HG03469 (cell line): Measurements from ENCODE around the gene MTUS2.
"Not testable (repeated sequence)": the region's sequence is repeated elsewhere in the genome, so short reads cannot be mapped to it uniquely, and the experiment has no call there.

Experiments used
- ATAC-seq: cut with Tn5 transposase; IDR thresholded peaks from one replicate; pipeline ENCODE4 v1.9.1; 2021; ENCODE audit warnings: mild to moderate bottlenecking, moderate library complexity, moderate number of reproducible peaks; ENCODE audit not compliant: unreplicated experiment

MTUS2 gene

GRCh38 chr13:29156136-29156535 is 336.0 kb downstream of the MTUS2 start:
- ATAC-seq, result no peak

GRCh38 chr13:29159871-29160270 is 339.7 kb downstream of the MTUS2 start:
- no peak for ATAC-seq

GRCh38 chr13:29160862-29161261 is 340.7 kb downstream of the MTUS2 start:
- ATAC-seq, result no peak

GRCh38 chr13:29161676-29162075 is 341.5 kb downstream of the MTUS2 start:
- ATAC-seq, result no peak

- ATAC-seq, result no peak
Observed at GRCh38 chr13:29162638-29163235, 342.6 kb downstream of the MTUS2 start.

GRCh38 chr13:29164116-29164515 is 344.0 kb downstream of the MTUS2 start:
- ATAC-seq, result no peak

GRCh38 chr13:29165216-29165615 is 345.1 kb downstream of the MTUS2 start:
- ATAC-seq, result no peak

- ATAC-seq, result no peak
Observed at GRCh38 chr13:29165840-29166239, 345.7 kb downstream of the MTUS2 start.

- no peak for ATAC-seq
Observed at GRCh38 chr13:29170436-29171082, 350.4 kb downstream of the MTUS2 start.

GRCh38 chr13:29171244-29171643 is 351.1 kb downstream of the MTUS2 start:
- ATAC-seq, result no peak

- ATAC-seq, result no peak
Observed at GRCh38 chr13:29174093-29174492, 354.0 kb downstream of the MTUS2 start.

GRCh38 chr13:29175250-29175873 is 355.2 kb downstream of the MTUS2 start:
- no peak for ATAC-seq

GRCh38 chr13:29180055-29180454 is 359.9 kb downstream of the MTUS2 start:
- no peak for ATAC-seq

- no peak for ATAC-seq
Observed at GRCh38 chr13:29182216-29182615, 362.1 kb downstream of the MTUS2 start.

- no peak for ATAC-seq
Observed at GRCh38 chr13:29185926-29186325, 365.8 kb downstream of the MTUS2 start.

GRCh38 chr13:29187584-29187983 is 367.4 kb downstream of the MTUS2 start:
- ATAC-seq, result no peak

- no peak for ATAC-seq
Observed at GRCh38 chr13:29190298-29190697, 370.2 kb downstream of the MTUS2 start.

- no peak for ATAC-seq
Observed at GRCh38 chr13:29193083-29193482, 372.9 kb downstream of the MTUS2 start.

GRCh38 chr13:29195456-29195855 is 375.3 kb downstream of the MTUS2 start:
- no peak for ATAC-seq

- ATAC-seq, result peak; percentile 88
Observed at GRCh38 chr13:29196409-29197074, 376.4 kb downstream of the MTUS2 start.

GRCh38 chr13:29202753-29203152 is 382.6 kb downstream of the MTUS2 start:
- not testable (repeated sequence) for ATAC-seq

GRCh38 chr13:29204651-29205050 is 384.5 kb downstream of the MTUS2 start:
- no peak for ATAC-seq
